H9 (cell line): ENCODE data around the gene RHCE. TPM values are rescaled to one million over a fixed set of nuclear protein-coding genes. Genes with fewer than 3 reads are reported as not detected.
"Not testable (repeated sequence)": the region's sequence is repeated elsewhere in the genome, so short reads cannot be mapped to it uniquely, and the experiment has no call there.

ENCODE experiments used
- DNase-seq: peaks from one replicate; pipeline ENCODE4 v3.0.0-alpha.2; 2017
- H2AFZ ChIP-seq: one replicate; pipeline ENCODE4 v1.6.1; 2013; ENCODE audit warnings: mild to moderate bottlenecking, low read length, control low read depth, moderate library complexity
- H2AK5ac ChIP-seq: 2 replicates; pipeline ENCODE4 v1.6.1; 2013; ENCODE audit warnings: low read length, control low read depth, mixed read lengths; ENCODE audit not compliant: insufficient read length
- H2BK120ac ChIP-seq: one replicate; pipeline ENCODE4 v1.6.1; 2013; ENCODE audit warnings: low read depth, mild to moderate bottlenecking, low read length, control low read depth, inconsistent platforms; ENCODE audit not compliant: poor library complexity, severe bottlenecking
- H2BK12ac ChIP-seq: 2 replicates; pipeline ENCODE4 v1.6.1; 2013; ENCODE audit warnings: low read length, control low read depth, mixed read lengths, low read depth; ENCODE audit not compliant: insufficient read length
- H2BK15ac ChIP-seq: 2 replicates; pipeline ENCODE4 v1.6.1; 2013; ENCODE audit warnings: low read depth, low read length, control low read depth
- H2BK20ac ChIP-seq: one replicate; pipeline ENCODE4 v1.6.1; 2013; ENCODE audit warnings: low read depth, mild to moderate bottlenecking, low read length, control low read depth, inconsistent platforms; ENCODE audit not compliant: poor library complexity, severe bottlenecking
- H2BK5ac ChIP-seq: 2 replicates; pipeline ENCODE4 v1.6.1; 2013; ENCODE audit warnings: low read length, control low read depth, mixed read lengths; ENCODE audit not compliant: insufficient read length
- H3K14ac ChIP-seq: 2 replicates; pipeline ENCODE4 v1.6.1; 2013; ENCODE audit warnings: low read length, control low read depth; ENCODE audit not compliant: insufficient read depth
- H3K18ac ChIP-seq: 2 replicates; pipeline ENCODE4 v1.6.1; 2013; ENCODE audit warnings: low read depth, mild to moderate bottlenecking, mixed read lengths, low read length, control low read depth; ENCODE audit not compliant: insufficient read length
- H3K23ac ChIP-seq: 2 replicates; pipeline ENCODE4 v1.6.1; 2013; ENCODE audit warnings: low read length, control low read depth, mixed read lengths, low read depth; ENCODE audit not compliant: insufficient read length
- H3K23me2 ChIP-seq: 2 replicates; pipeline ENCODE4 v1.6.1; 2013; ENCODE audit warnings: low read depth, mild to moderate bottlenecking, mixed read lengths, low read length, control low read depth; ENCODE audit not compliant: insufficient read length, poor library complexity, severe bottlenecking
- H3K27ac ChIP-seq: 2 replicates; pipeline ENCODE4 v1.5.1; 2013; ENCODE audit warnings: low read length, control low read depth, mixed read lengths, low read depth; ENCODE audit not compliant: insufficient read length
- H3K27me3 ChIP-seq: 2 replicates; pipeline ENCODE4 v1.6.1; 2013; ENCODE audit warnings: low read length, control low read depth, inconsistent platforms; ENCODE audit not compliant: insufficient read depth
- H3K4ac ChIP-seq: 2 replicates; pipeline ENCODE4 v1.6.1; 2013; ENCODE audit warnings: low read depth, mild to moderate bottlenecking, control low read depth, inconsistent platforms, low read length, moderate library complexity
- H3K4me1 ChIP-seq: 2 replicates; pipeline ENCODE4 v1.6.1; 2013; ENCODE audit warnings: low read length, control low read depth, inconsistent platforms; ENCODE audit not compliant: insufficient read depth
- H3K4me2 ChIP-seq: 2 replicates; pipeline ENCODE4 v1.6.1; 2013; ENCODE audit warnings: low read length, control low read depth, mixed read lengths; ENCODE audit not compliant: insufficient read length, insufficient read depth
- H3K56ac ChIP-seq: 2 replicates; pipeline ENCODE4 v1.6.1; 2013; ENCODE audit warnings: low read depth, mild to moderate bottlenecking, mixed read lengths, low read length, control low read depth; ENCODE audit not compliant: insufficient read length
- H3K79me1 ChIP-seq: 2 replicates; pipeline ENCODE4 v1.6.1; 2013; ENCODE audit warnings: low read depth, mild to moderate bottlenecking, moderate library complexity, low read length, control low read depth, inconsistent platforms; ENCODE audit not compliant: insufficient read depth, poor library complexity, severe bottlenecking
- H3K79me2 ChIP-seq: 2 replicates; pipeline ENCODE4 v1.6.1; 2013; ENCODE audit warnings: low read length, control low read depth, inconsistent platforms; ENCODE audit not compliant: insufficient read depth
- H3K9ac ChIP-seq: 2 replicates; pipeline ENCODE4 v1.6.1; 2013; ENCODE audit warnings: low read length, control low read depth, mixed read lengths; ENCODE audit not compliant: insufficient read length; ENCODE audit errors: extremely low read depth
- H3K9me3 ChIP-seq: one replicate; pipeline ENCODE4 v1.6.1; 2013; ENCODE audit warnings: low read depth, low read length, inconsistent platforms; ENCODE audit not compliant: control insufficient read depth
- H3T11ph ChIP-seq: one replicate; pipeline ENCODE4 v1.6.1; 2013; ENCODE audit warnings: mild to moderate bottlenecking, low read length, control low read depth, inconsistent platforms
- H4K20me1 ChIP-seq: one replicate; pipeline ENCODE4 v1.6.1; 2013; ENCODE audit not compliant: control insufficient read depth, insufficient read length, insufficient read depth
- H4K5ac ChIP-seq: 2 replicates; pipeline ENCODE4 v1.6.1; 2013; ENCODE audit warnings: low read depth, mild to moderate bottlenecking, mixed read lengths, low read length, control low read depth; ENCODE audit not compliant: insufficient read length
- H4K8ac ChIP-seq: replicated peaks from 2 replicates; pipeline ENCODE4 v1.6.1; 2013; ENCODE audit warnings: low read length, control low read depth, mixed read lengths, low read depth; ENCODE audit not compliant: insufficient read length
- H4K91ac ChIP-seq: 2 replicates; pipeline ENCODE4 v1.6.1; 2013; ENCODE audit warnings: low read depth, mild to moderate bottlenecking, moderate library complexity, mixed read lengths, low read length, control low read depth; ENCODE audit not compliant: insufficient read length
- H3K27ac Mint-ChIP-seq, 3 experiments: 2 replicates in 2 of 3; 3 replicates in 1 of 3; pipeline ENCODE4 v1.8.0; 2020 to 2021; ENCODE audit warnings: mixed read lengths in 3 of 3, mild to moderate bottlenecking in 1 of 3, moderate library complexity in 1 of 3
- H3K27me3 Mint-ChIP-seq: 2 replicates; pipeline ENCODE4 v1.8.0; 2021; ENCODE audit warnings: low read depth, mild to moderate bottlenecking, moderate library complexity, mixed read lengths
- H3K36me3 Mint-ChIP-seq, 3 experiments: 2 replicates in 2 of 3; 3 replicates in 1 of 3; pipeline ENCODE4 v1.8.0; 2020 to 2021; ENCODE audit warnings: low read depth in 3 of 3, mixed read lengths in 3 of 3; ENCODE audit not compliant: insufficient read depth in 1 of 3
- H3K4me1 Mint-ChIP-seq, 2 experiments: 2 replicates each; pipeline ENCODE4 v1.8.0; 2020; ENCODE audit warnings: mixed read lengths in 2 of 2
- H3K4me3 Mint-ChIP-seq, 2 experiments: 2 replicates in 1 of 2; 3 replicates in 1 of 2; pipeline ENCODE4 v1.8.0; 2020 to 2021; ENCODE audit warnings: mild to moderate bottlenecking in 2 of 2, mixed read lengths in 2 of 2, moderate library complexity in 1 of 2
- H3K9me3 Mint-ChIP-seq, 2 experiments: 2 replicates in 1 of 2; 3 replicates in 1 of 2; pipeline ENCODE4 v1.8.0; 2020; ENCODE audit warnings: mild to moderate bottlenecking in 2 of 2, mixed read lengths in 2 of 2, moderate library complexity in 1 of 2
- WGBS: extraction: QIAGEN DNeasy Blood & Tissue Kit; methylation state at CpG from one replicate; pipeline ENCODE4 v1.1.7; 2013; ENCODE audit warnings: missing lambda C conversion rate, low lambda C conversion rate, mixed read lengths; ENCODE audit not compliant: insufficient read length; ENCODE audit errors: extremely low coverage; 5-methylcytosine and 5-hydroxymethylcytosine counted together
- total RNA-seq: library from RNA; stranded (reverse); gene quantifications from 2 replicates; pipeline ENCODE4 v1.2.1, GENCODE V29; 2021

Gene RHCE
- total RNA-seq, 1 experiment from 2014 or later = 0.90 TPM

DNA sequence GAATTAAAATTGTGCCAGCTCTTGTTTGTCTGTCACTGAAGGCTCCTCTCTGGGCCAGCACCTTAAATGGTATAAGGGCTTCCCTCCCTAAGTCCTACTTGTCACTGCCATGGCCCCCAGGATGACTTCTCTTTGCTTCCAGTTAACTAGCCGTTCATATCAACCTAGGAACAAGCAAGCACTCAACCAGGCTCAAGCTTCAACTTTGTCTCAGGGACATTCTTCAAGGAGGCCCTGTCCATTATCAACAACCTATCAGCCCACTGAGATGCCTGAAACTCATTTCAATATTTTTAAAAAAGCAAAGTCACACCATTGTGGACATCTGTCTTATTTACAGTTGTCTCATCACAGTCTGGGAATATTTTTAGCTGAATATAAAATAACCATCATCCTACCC is 1.3 kb downstream of the RHCE start:
- H3K4me1 Mint-ChIP-seq = peaks cover 13 to 22% of the 10 kb centered on the region in 2 experiments

DNA sequence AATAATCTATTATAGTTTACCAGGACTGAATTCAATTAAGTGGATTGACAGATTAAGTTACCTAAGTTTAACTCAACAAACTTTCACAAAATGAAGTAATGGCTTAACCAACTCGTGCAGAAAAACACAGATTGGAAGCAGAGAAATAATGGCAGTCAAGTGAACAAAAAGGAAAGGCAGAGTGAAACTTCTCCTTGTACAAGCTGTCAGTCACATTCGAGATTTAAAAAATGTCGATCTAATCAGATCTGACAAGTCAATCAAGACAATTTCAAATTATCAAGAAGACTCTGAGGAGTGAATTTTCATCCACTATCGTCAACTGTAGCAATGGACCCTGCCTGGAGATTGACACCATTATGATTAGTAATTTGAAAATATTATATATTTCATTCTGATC is 3.3 kb downstream of the RHCE start:
- H4K20me1 ChIP-seq, H3K9me3 ChIP-seq, H3K23me2 ChIP-seq, H4K8ac ChIP-seq, H2BK15ac ChIP-seq, H4K5ac ChIP-seq, H3K14ac ChIP-seq, H3K79me2 ChIP-seq, H3K9ac ChIP-seq, H3K18ac ChIP-seq, H3K79me1 ChIP-seq, DNase-seq, H2AK5ac ChIP-seq, H3K4ac ChIP-seq, H2BK120ac ChIP-seq, H3K23ac ChIP-seq, H4K91ac ChIP-seq, H3K4me1 ChIP-seq, H3K36me3 Mint-ChIP-seq, H2BK12ac ChIP-seq, H3K56ac ChIP-seq, H3K27ac ChIP-seq, H3K27ac Mint-ChIP-seq, H2AFZ ChIP-seq, H3K4me2 ChIP-seq, H3K27me3 ChIP-seq, H3K4me3 Mint-ChIP-seq, H2BK20ac ChIP-seq, H3K9me3 Mint-ChIP-seq, H2BK5ac ChIP-seq, H3T11ph ChIP-seq: not testable (repeated sequence)
- H3K4me1 Mint-ChIP-seq = peaks cover 9 to 14% of the 10 kb centered on the region in 2 experiments
- no CpG with 5 or more reads among the region's 4 CpGs for WGBS
- peaks cover 10% of the 10 kb centered on the region for H3K27me3 Mint-ChIP-seq

More for the DNA sequence above, 1.3 kb downstream of the RHCE start:
- H3K79me2 ChIP-seq, H3K27me3 ChIP-seq, H3K23me2 ChIP-seq, H3K18ac ChIP-seq, DNase-seq, H3K14ac ChIP-seq, H4K8ac ChIP-seq, H2BK120ac ChIP-seq, H2BK20ac ChIP-seq, H3K27ac ChIP-seq, H3K27ac Mint-ChIP-seq, H3K4me3 Mint-ChIP-seq, H3K23ac ChIP-seq, H3K4ac ChIP-seq, H3K4me1 ChIP-seq, H2BK5ac ChIP-seq, H3K9ac ChIP-seq, H3T11ph ChIP-seq, H3K36me3 Mint-ChIP-seq, H2BK12ac ChIP-seq, H2AFZ ChIP-seq, H3K79me1 ChIP-seq, H3K9me3 Mint-ChIP-seq, H3K9me3 ChIP-seq, H4K91ac ChIP-seq, H4K20me1 ChIP-seq, H2BK15ac ChIP-seq, H3K56ac ChIP-seq, H4K5ac ChIP-seq, H3K4me2 ChIP-seq, H2AK5ac ChIP-seq: not testable (repeated sequence)
- peaks cover 28% of the 10 kb centered on the region for H3K27me3 Mint-ChIP-seq
- WGBS = no CpG with 5 or more reads among the region's 1 CpG
